Dermis blood vessel endothelial cell (primary cell): ENCODE data around the gene CD93. TPM values are rescaled to one million over a fixed set of nuclear protein-coding genes. Genes with fewer than 3 reads are reported as not detected.

Source experiments
- DNase-seq: peaks from one replicate; pipeline ENCODE4 v3.0.0; 2010
- total RNA-seq: library from RNA; depleted of rRNA; stranded (reverse); fragments of >200 nt; gene quantifications from 2 replicates; pipeline ENCODE4 v1.2.3, GENCODE V29; 2014

Gene CD93
- total RNA-seq, 1 donor from 2014 or later: 441 TPM

DNA sequence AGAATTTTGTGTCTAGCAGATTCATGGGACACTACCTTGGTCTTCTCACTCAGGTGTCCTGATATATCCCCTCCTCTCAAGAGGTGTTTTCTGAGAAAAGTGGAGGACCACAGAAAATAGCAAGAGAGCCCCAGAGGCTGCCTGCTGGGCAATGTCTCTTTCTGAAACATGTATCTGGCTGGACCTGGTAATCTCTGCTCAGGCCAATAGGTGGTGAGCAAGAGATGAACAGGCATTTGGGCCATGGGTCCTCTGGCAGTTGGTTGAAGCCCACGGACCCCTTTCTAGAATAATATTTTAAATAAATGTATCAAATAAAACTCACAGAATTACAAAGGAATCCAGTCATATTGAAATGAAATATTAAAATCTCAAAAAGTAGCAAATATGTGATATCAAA, 27.9 kb downstream of the CD93 start:
- DNase-seq: peak; percentile 39

DNA sequence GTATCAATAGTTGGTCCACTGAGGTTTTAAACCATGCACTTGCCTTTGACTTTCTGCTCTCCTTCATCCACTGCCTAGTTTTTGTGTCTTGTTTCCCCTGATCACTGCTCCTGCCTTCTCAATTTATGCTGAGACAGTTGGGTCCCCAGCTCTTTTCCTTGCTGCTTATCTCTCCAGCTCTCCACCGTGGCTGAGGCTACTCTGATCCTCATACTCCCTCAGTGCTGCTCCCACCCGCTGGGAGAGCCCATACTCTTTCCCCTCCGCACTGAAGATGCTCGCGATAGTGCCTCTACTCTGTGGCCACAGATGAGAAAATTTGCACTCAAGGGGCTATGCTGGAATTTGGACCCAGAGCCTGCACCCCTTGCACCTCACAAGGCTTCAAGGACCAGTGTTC, 33.2 kb downstream of the CD93 start:
- DNase-seq: no peak

DNA sequence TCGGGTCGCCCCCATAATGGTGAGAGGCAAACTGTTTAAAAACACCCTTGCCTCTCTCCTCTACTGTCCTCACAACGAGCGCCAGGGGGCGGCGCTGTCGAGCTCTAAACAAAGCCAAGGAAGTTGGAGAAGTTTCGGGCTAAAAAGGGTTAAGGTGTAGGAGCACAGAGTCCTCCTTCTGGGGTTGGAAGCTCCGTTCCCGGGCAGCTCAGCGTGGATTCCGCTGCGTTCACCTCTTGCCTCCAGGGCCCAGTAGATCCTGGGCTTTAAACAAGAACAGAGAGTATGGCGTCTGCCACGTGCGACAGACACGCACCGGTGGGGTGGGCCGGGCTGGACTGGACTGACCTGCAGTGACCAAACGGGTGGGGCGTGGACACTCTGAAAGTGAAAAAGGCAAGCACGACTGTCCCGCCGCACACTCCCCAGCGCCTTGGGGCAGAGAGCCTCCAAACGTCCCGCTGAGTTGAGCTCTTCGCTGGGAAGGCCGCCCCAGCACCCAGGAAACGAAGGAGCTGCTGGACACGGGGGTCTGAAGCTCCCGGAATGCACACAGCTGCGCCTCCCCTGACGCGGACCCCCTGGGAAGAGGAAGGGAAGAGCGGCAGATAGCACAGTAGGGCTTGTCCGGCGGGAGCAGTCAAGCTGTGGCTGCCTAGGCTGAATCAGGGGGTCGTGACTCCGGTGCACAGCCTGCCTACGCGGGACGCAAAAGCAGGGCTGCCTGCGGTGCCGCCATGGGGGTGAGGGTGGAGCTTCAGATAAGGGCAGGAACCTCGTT, 35.1 kb downstream of the CD93 start:
- peak; percentile 96 for DNase-seq

DNA sequence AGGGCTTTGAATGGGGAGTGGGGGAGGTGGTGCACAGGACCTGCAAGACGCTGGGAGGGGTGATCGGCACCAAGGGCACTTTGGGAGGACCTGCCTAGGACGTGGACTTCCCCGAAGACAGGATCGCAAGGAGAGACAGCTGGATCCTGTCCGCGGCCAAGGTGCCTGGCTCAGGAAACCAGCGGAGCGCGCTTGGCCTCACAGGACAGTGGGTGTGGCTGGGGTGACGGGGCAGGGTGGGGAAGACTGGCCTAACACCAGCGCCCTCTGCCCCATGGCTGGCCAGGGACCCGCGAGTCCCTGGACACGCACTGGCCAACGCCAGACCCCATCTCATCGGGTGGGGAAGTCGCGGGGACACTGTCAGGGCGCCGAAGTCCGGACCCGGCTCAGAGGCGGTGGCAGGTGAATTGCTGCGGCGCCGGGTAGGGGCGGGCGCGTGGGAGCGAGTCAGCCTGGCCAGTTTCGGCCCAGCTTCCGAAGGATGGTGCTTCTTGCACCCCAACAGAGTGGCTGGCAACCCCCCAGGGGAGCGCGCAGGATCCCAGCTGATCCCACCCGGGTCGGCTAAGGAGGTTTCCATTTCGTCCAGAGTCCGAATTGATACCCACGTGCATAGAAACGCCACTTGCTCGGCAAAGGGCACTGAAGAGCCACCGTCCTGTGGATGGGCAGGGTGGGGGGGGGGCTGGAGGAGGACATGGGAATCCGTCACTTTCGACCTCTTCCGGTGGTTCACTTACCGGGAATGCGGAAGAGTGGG, 35.9 kb downstream of the CD93 start:
- peak; percentile 65 for DNase-seq

DNA sequence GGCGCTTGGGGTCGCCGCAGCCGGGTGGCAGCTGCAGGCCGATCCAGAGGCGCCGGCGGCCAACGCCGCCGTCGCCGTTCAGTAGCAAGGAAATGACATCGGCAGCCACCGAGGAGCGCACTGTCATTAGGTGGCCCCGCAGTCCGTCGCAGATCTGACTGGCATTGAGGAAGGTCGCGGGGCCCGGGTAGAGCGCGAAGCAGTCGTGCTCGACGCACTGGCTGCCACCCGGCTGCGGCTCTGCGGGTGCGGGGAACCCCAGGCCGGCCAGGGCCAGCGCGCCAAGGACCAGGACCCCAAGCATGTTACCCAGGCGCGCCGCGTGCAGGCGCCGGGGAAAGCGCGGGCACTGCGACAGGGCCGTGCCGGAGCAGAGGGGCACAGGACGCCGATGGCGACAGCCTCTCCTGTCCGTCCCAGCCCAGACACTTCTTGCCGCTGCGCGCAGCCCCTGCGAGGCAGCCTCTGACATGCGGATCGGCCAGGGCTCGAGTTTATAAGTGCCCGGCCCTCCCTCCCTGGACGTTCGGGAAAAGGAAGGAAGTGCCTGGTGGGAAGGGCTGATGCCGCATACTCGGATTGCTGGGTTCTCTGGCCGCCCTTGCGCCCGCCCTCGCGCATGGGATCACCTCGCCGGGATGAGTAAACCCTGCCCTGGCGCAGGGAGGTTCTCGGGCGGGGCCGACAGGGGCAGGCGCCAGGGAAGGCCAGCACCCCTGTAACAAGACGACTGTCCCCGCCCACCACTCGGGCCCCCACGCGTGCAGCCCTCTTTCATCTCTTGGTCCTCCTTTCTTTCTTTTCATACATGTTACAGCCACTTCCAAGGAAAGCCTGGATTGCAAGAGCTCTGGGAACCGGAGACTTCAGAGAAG, 36.7 kb downstream of the CD93 start, which contains the start of gene THBD:
Gene THBD (minus strand): TSS at position 472 of the 875 bp plus-strand sequence. CDS start 168 bp downstream, at position 304.
- DNase-seq: peak; percentile 91

DNA sequence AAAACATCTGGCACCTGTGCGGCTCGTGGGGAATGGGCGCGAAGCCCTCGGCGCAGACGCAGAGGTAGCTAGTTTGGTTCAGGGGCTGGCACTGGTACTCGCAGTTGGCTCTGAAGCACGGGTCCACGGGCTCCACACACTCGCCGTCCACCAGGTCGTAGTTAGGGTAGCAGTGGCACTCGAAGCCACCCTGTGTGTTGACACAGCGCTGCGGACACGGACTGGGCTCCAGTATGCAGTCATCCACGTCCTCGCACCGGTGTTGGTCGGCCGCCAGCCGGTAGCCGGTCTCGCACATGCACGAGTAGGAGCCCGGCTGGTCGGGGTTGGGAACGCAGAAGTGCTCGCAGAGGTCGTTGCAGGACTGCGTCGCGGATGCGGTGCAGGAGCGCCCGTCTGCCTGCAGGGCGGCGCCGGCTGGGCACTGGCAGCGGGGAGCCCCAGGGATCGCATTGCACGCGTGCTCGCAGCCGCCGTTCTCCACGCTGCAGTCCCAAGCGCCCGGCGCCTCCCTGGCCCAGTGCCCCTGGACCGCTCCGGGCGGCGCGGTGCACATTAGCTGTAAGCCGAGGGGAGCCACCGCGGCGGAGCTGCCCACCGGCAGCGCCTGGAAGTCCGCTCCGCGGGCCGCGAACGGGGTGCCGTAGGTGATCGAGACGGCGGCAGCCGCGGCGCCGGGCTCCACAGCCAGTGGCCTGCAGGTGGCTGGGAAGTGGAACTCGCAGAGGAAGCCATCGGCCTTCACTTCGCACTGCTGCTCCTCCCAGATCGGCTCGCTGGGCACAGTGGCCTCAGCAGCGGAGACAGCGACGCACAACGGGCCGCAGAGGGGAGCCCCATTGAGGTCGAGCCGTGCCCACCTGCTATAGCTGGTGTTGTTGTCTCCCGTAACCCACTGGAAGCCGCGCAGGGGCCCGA, 37.6 kb downstream of the CD93 start:
- peak; percentile 81 for DNase-seq

DNA sequence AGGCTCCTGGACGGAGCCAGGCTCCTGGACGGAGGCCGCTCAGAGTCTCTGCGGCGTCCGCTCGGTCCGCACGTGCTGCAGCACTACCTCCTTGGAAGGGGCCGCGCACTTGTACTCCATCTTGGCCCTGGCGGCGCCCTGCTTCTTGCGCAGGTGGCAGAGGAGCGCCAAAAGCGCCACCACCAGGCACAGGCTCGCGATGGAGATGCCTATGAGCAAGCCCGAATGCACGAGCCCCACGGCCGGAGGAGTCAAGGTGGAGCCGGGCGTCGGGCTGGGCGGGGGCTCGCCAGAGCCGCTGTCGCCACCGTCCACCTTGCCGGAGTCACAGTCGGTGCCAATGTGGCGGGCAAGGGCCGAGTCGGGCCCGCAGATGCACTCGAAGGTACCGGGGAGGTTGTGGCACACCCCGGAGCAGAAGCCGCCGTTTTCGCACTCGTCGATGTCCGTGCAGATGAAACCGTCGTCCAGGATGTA, 38.3 kb downstream of the CD93 start:
- DNase-seq: peak; percentile 67

DNA sequence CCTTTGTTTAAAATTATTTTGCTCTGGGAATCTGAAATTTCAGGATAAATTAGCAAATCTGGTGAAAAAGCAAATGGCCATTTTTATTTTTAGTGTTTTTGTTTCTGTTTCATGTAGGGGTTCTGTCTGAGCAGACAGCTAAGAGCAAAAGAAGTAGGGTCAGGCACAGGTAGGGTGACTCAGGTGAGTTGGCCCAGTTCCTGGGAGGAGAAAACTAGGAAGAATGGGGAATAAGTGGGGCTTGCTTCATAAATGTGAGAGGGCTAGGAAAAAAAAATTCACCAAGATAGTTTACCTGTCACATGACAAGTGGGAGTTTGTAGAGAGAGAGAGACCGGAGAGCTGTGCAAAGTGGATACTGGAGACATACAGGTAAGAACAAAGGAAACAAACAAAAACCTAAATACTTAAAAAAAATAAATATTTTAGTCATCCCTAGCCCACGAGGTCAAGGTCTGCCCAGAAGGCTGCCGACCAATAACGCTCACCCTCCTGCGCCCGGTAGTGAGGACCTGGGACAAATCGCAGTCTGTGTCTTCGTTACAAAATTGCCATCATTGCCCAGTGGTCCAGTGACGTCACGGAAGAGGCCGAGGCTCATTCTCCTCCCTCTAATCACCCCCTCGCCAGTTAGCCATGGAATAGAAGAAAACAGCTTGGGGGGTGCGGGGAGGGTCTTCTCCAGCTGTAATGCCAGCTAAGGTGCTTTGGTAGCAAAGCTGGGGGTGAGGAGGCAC, 39.0 kb downstream of the CD93 start:
- peak; percentile 27 for DNase-seq

DNA sequence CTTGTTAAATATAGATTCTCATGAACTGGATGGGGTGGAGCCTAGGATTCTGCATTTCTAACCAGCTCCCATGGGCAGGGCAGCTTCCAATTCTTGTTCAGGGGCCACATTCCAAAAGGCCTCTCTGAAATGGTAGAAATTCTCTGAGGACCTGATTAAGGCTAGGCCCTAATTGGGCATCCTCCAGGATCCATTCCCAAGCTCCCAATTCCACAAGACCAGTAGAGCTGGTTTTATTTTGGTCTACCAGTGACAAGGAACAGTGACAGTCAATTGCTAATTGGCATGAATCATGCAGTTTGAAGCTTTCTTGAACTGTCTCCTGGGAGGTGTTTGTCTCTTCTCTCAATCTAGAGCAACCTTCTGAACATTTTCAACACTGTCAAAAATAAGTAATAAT, 39.7 kb downstream of the CD93 start:
- no peak for DNase-seq

DNA sequence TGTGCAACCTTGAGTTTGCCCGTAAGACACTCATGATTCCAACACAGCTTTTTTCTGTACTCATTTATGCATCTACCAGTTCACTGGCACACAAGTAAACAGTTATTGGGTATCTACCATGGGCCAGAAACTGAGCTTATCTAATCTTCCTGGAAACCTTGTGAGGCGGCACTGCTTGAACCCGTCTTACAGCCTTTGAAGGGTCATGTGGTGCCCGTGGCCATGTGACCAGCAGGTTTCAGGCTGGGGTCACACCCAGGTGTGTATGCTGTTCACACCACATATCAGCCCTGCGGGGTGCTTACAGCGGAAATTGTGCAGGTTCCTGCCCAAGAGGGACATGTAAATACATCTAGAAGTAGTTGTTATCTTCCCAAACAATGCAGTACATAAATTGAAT, 42.7 kb downstream of the CD93 start:
- DNase-seq: no peak

DNA sequence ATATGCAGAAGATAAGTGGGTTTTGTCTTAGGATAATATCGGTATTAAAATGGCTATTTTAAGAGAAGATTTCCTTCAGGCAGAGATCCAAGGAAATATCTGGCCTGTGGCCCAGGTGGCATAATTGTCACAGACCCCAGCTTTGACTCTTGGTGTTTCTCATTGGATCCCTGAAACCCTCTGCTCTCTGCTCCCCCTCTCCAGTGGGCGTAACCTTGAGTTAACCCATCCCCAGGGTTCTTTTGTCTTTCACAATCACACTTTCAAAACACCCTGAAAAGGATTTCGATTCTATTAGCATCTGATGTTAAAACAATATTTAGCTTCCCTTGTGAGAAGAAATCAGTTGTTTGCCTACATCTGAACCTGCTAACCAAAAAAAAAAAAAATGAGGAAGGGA, 43.9 kb downstream of the CD93 start:
- DNase-seq: no peak

DNA sequence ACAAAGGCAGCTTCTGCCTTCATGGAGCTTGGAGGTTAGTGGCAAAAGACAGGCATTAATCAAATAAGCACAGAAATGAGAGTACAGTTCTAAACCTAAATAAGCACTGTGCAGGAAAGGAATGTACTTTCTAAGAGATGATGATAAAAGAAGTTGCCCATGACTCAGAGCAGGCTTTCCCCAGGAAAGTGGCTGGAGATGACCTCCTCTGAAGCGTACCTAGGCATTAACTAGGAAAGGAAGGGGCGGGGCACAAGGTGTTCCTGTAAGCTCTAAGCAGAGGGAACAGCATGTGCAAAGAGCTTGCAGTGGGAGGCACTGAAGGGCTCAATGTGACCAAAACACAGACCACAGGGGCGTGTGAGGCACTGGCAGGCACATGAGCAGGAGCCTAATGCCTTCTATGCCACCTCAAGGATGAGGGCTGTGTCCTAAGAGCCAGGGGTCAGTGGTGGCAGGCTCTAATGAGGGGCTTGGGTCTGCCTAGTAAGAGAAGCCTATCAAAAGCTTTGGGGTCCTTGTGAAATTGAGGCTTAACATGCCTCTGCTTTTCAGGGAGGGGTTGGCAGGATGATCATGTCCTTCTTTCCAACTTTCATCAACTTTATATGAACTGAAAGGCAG, 46.1 kb downstream of the CD93 start:
- no peak for DNase-seq

DNA sequence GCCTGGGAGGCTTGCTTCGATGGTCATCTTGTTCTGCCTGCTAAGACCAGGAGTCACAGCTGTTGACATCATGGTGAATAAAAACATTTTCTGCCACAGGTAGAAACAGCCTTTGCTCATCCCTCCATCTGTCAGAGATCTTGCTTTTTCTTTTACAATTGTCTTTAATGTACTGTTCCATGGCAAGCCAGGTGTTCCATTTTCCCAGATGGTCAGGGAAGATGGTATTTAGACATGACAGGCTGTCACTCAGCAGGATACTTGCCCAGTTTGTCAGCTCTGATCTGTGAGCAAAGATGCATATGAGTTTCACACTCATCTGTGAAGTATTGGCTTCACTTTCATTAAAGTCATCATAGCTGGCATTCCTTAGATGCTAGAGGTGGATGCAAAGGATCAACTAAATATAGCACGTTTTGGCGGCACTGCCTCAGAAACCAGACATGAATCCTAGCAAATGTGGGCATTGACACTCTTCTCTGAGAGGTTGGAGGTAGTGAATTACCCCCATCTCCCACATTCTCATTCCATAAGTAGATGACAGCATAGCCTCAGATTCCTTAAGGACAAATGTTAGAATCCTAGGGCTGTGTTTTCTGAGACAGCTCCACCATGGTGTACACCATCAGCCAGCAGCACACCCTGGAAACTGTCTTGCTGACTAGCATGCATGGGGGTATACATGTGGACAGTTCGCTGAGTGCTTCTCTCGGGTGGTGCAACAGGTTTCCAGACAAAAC, 46.8 kb downstream of the CD93 start:
- DNase-seq: no peak

DNA sequence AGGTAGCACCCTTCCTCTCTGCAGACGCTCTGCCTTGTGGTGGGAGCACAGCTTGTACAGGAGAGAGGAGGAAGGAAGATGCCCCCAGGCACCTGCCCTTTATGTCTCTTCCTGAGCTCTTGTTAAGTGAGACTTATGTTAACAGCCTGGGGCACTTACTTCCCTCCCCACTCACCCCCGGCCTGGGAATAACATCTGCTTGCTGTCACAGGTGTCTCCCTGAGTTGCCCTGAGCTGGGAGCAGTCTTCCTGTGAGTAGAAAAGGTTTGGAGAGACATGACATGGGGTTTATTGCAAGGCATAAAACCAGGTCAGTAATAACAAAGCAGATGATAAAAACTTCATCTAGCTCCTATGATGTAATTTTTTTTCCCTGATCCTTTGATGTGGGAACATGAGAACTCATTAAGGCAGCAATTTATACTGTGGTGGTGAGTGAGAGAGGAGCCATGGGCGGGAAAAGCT, 49.1 kb downstream of the CD93 start:
- no peak for DNase-seq

DNA sequence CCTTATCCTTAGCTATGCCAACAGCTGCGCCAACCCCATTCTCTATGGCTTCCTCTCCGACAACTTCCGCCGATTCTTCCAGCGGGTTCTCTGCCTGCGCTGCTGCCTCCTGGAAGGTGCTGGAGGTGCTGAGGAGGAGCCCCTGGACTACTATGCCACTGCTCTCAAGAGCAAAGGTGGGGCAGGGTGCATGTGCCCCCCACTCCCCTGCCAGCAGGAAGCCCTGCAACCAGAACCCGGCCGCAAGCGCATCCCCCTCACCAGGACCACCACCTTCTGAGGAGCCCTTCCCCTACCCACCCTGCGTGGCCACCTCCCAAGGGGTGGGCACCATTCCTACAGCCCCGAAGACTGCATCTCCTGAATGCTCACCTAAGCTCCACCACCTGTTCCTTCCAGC, 49.8 kb downstream of the CD93 start:
- no peak for DNase-seq

DNA sequence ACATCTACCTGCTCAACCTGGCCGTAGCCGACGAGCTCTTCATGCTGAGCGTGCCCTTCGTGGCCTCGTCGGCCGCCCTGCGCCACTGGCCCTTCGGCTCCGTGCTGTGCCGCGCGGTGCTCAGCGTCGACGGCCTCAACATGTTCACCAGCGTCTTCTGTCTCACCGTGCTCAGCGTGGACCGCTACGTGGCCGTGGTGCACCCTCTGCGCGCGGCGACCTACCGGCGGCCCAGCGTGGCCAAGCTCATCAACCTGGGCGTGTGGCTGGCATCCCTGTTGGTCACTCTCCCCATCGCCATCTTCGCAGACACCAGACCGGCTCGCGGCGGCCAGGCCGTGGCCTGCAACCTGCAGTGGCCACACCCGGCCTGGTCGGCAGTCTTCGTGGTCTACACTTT, 50.4 kb downstream of the CD93 start:
- DNase-seq: no peak

DNA sequence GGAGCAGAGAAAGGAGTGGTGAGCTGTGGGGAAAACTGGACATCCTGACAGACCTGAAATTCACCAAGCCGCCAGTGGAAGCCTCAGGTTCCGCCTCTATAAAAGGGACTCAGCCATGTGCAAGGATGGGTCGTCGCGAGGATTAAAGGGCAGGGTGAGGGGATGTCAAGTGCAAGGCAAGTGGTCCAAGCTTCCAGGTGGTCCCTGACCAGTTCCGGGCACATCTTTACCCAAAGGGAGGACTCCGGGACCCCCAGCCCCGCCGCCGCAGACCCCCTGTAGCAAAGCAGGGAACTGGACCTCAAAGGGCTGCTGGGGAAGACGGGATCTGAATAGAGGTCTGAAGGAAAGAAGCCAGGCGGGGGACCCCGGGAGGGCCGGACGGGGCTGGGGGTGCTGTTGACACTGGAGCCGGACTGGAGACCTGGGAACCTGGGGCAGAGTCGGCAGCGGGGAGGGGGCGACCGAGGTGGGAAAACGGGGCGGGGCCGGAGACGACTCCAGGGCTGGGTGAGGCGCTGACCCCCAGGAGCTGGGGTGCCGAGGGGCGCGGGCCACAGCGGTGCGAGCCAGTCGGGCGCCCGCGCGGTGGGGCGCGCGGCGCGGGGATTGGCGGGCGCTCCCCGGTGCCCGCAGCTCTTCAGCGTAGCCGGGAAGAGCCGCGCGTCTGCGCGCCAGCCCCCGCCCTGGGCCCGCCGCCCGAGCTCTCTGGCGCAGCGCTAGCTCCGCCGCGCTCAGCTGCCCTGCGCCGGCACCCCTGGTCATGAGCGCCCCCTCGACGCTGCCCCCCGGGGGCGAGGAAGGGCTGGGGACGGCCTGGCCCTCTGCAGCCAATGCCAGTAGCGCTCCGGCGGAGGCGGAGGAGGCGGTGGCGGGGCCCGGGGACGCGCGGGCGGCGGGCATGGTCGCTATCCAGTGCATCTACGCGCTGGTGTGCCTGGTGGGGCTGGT, 51.1 kb downstream of the CD93 start, which contains the start of gene SSTR4:
Gene SSTR4 (plus strand): TSS at position 592 of the 951 bp plus-strand sequence. CDS start 172 bp downstream, at position 764.
- DNase-seq: no peak

DNA sequence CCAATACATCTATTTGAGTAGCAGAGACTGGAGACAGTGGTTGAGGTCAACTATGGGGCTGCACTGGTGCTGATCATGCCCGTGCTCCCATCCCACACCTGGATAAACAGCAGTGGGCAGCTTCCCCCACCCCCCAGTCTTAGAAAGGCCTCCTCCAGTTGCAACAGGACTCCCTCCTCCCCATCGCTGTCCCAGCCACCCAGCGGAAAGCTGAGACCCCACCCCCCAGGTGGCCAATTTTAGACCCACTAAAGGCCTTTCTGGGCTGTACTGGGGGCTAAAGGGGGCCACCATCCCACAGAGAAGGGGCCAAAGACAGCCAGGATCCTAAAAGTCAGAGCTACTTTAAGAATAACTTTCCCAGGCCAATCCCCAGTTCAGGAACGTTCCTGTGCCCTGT, 52.2 kb downstream of the CD93 start:
- DNase-seq: no peak
